Limb (tissue), 2 donors: Measurements from ENCODE around the gene ANKRD29.

Experiments used
- DNase-seq, 2 donors: peaks; one replicate each; pipeline ENCODE4 v3.0.0-alpha.2; 2016; ENCODE audit errors: extremely low spot score in 2 of 2

ANKRD29 gene

GRCh38 chr18:23684515-23685197 lies 21.9 kb upstream of the ANKRD29 start:
- DNase-seq, result no peak

GRCh38 chr18:23683671-23684070 lies 21.0 kb upstream of the ANKRD29 start:
- no peak for DNase-seq

- DNase-seq, result no peak
These were observed 20.4 kb upstream of the ANKRD29 start for GRCh38 chr18:23683155-23683554.

GRCh38 chr18:23682472-23682871 lies 19.8 kb upstream of the ANKRD29 start:
- DNase-seq, result no peak

- DNase-seq, result no peak
These were observed 19.3 kb upstream of the ANKRD29 start for GRCh38 chr18:23682045-23682444.

GRCh38 chr18:23675896-23676295 lies 13.2 kb upstream of the ANKRD29 start:
- no peak for DNase-seq

- no peak for DNase-seq
These were observed 12.5 kb upstream of the ANKRD29 start for GRCh38 chr18:23675236-23675635.

GRCh38 chr18:23673725-23674124 lies 11.0 kb upstream of the ANKRD29 start:
- no peak for DNase-seq

- no peak for DNase-seq
These were observed 8.9 kb upstream of the ANKRD29 start for GRCh38 chr18:23671564-23671963.

GRCh38 chr18:23669804-23670405 lies 7.2 kb upstream of the ANKRD29 start:
- DNase-seq, result no peak

GRCh38 chr18:23669202-23669766 lies 6.6 kb upstream of the ANKRD29 start:
- DNase-seq, result no peak

GRCh38 chr18:23668731-23669130 lies 6.0 kb upstream of the ANKRD29 start:
- no peak for DNase-seq

GRCh38 chr18:23667114-23667513 lies 4.4 kb upstream of the ANKRD29 start:
- DNase-seq, result no peak

GRCh38 chr18:23664674-23665073 lies 2.0 kb upstream of the ANKRD29 start:
- DNase-seq, result no peak

- no peak for DNase-seq
These were observed 889 bp downstream of the ANKRD29 start for GRCh38 chr18:23661735-23662308.

- DNase-seq, result no peak
These were observed 4.4 kb downstream of the ANKRD29 start for GRCh38 chr18:23658285-23658684.

GRCh38 chr18:23652232-23652631 lies 10.5 kb downstream of the ANKRD29 start:
- DNase-seq, result no peak

- no peak for DNase-seq
These were observed 11.5 kb downstream of the ANKRD29 start for GRCh38 chr18:23650968-23651927.

- no peak for DNase-seq
These were observed 13.6 kb downstream of the ANKRD29 start for GRCh38 chr18:23648940-23649607.

GRCh38 chr18:23648456-23648855 lies 14.3 kb downstream of the ANKRD29 start:
- DNase-seq, result no peak

GRCh38 chr18:23646282-23646681 lies 16.4 kb downstream of the ANKRD29 start:
- no peak for DNase-seq
